Measurements from ENCODE around the gene PODXL2. TPM values are rescaled to one million over a fixed set of nuclear protein-coding genes. Genes with fewer than 3 reads are reported as not detected.
"Not testable (repeated sequence)": the region's sequence is repeated elsewhere in the genome, so short reads cannot be mapped to it uniquely, and the experiment has no call there.

Gene PODXL2
- total RNA-seq, 2 donors from 2014 or later = 12.1 to 19.0 TPM

DNA sequence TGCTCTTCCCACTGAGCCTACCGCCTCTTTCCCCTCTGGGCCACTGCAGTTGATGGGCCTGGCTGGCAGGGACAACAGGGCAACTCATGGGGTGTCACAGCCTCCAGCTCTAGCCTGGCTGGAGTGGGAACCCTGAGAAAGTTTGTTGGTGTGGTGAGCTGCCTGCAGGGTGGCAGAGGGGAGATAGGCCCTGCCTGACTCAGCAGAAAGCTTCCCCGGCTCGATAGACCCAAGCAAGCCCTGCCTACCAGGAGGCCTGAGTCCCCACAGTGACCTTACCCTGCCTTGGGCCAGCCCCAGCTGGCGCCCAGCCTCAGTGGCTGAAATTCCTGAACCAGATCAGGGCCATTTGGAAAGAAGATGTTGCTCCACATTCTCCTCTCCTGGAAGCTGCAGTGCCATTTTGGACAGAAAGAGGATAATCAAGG, 73.2 kb downstream of the PODXL2 start:
- H3K27me3 ChIP-seq = no peaks in the 10 kb centered on the region
- H3K27ac ChIP-seq = no peak overlapping the region
- intact Hi-C loops (cut with DNase I) = no loop called here
- no peaks in the 10 kb centered on the region for H3K9me3 ChIP-seq
- TF ChIP-seq, protein P1, sequence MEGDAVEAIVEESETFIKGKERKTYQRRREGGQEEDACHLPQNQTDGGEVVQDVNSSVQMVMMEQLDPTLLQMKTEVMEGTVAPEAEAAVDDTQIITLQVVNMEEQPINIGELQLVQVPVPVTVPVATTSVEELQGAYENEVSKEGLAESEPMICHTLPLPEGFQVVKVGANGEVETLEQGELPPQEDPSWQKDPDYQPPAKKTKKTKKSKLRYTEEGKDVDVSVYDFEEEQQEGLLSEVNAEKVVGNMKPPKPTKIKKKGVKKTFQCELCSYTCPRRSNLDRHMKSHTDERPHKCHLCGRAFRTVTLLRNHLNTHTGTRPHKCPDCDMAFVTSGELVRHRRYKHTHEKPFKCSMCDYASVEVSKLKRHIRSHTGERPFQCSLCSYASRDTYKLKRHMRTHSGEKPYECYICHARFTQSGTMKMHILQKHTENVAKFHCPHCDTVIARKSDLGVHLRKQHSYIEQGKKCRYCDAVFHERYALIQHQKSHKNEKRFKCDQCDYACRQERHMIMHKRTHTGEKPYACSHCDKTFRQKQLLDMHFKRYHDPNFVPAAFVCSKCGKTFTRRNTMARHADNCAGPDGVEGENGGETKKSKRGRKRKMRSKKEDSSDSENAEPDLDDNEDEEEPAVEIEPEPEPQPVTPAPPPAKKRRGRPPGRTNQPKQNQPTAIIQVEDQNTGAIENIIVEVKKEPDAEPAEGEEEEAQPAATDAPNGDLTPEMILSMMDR (IDR thresholded peaks at IDR 0.05) = no peak
- DNase-seq = no peak
- no peak overlapping the region for H3K4me3 ChIP-seq
- H3K9ac ChIP-seq (ENCODE audit: low read depth in 2 of 2, low read length in 2 of 2) = no peak overlapping the region
- no peaks in the 10 kb centered on the region for H3K4me1 ChIP-seq
- no peaks in the 10 kb centered on the region for H3K36me3 ChIP-seq

DNA sequence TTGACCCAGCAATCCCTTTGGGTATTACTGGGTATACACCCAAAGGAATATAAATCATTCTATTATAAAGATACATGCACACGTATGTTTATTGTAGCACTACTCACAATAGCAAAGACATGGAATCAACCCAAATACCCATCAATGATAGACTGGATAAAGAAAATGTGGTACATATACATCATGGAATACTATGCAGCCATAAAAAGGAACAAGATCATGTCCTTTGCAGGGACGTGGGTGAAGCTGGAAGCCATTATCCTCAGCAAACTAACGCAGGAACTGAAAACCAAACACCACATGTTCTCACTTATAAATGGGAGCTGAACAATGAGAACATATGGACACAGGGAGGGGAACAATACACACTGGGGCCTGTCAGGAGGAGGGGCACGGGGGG, 75.9 kb downstream of the PODXL2 start:
- H3K27ac ChIP-seq; H3K36me3 ChIP-seq; H3K4me3 ChIP-seq; intact Hi-C loops (cut with DNase I); H3K4me1 ChIP-seq; DNase-seq; H3K27me3 ChIP-seq; H3K9ac ChIP-seq (ENCODE audit: low read depth in 2 of 2, low read length in 2 of 2); H3K9me3 ChIP-seq: not testable (repeated sequence)

DNA sequence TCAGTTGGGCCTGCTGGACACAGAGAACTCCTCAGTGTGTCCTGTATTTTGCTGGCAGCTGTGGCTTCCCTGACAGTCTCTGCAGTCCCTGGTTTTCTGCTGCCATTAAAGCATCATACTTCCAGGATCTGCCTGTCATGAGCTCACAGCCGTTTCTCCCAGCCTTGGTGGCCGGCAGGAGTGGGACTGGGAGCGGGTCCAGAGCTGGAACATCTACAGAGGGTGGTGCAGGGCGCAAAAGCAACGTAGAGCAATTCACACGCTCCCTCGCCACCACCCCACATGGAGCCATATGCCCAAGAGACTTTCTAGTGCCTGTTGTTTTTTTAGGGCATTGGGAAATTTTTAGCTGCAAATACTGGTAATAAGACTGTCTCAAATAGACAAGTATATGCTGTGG, 77.3 kb downstream of the PODXL2 start:
- no peak for DNase-seq
- Histone ChIP-seq H3K9ac (ENCODE audit: low read depth in 2 of 2, low read length in 2 of 2) (no peak overlapping the region), H3K9me3 (no peaks in the 10 kb centered on the region), H3K27ac (no peak overlapping the region), H3K4me1 (no peaks in the 10 kb centered on the region), H3K4me3 (no peak overlapping the region), H3K36me3 (peaks cover 6% of the 10 kb centered on the region), H3K27me3 (no peaks in the 10 kb centered on the region)
- TF ChIP-seq, protein P1 (IDR thresholded peaks at IDR 0.05) = no peak
- intact Hi-C loops (cut with DNase I) = no loop called here

DNA sequence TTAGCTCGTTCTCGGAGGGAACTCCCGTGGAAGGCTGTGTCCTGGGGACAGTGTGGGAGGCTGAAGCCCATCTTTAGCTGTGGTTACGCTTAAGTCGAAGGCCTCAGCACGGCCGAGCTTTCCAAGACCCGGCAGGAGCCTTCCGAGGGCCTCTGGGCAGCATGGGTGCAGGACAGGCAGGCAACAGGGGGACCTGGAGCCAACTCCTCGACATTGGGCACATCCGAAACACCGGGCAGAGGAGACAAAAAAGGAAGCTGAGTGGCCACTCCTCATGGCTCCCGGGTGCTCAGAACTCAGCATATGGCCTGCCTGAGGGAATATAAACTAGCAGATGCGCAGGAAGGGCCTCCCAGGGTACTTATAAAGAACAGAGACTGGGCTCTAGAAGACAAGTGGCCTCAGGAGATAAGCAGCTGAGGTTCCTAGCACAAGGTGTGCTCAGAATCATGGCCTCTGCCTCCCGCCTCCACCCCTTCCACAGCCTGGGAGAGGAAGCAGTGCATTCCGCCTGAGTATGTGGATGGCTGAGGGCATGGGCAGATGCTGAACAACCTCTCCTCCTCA, 77.9 kb downstream of the PODXL2 start:
- TF ChIP-seq, protein P1 (IDR thresholded peaks at IDR 0.05) = no peak
- Histone ChIP-seq H3K27ac (no peak overlapping the region), H3K4me3 (no peak overlapping the region), H3K4me1 (no peaks in the 10 kb centered on the region), H3K36me3 (peaks cover 6% of the 10 kb centered on the region), H3K9ac (ENCODE audit: low read depth in 2 of 2, low read length in 2 of 2) (no peak overlapping the region), H3K9me3 (no peaks in the 10 kb centered on the region), H3K27me3 (no peaks in the 10 kb centered on the region)
- no peak for DNase-seq
- intact Hi-C loops (cut with DNase I) = no loop called here

DNA sequence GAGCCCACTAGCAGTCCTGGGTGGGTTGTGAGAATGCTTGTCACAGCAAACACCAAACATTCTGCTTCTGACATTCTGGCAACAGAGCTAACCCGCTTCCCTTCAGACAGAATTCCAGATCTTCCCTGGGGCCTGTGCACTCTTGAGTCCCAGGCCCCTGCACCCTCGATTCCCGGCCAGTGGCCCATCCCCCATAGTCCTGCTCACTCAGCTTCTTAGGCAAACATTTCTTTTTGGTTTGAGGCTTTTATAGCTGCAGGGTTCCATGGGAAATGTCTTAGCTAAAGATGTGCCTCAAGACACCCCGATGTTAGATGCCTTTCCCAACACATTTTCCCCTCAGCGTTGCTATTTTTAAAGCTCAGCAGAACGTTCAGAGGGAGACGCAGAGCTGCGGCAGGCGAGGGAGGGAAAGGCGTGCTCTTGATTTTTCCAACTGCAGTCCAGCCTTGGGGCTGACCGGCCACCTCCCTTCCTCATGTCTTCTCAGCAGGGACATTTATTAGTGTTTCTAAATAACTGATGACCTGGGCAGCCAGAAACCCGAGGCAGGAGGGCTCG, 78.9 kb downstream of the PODXL2 start:
- no peak for DNase-seq
- Histone ChIP-seq H3K4me3 (no peak overlapping the region), H3K36me3 (peaks cover 6% of the 10 kb centered on the region), H3K9me3 (no peaks in the 10 kb centered on the region), H3K4me1 (no peaks in the 10 kb centered on the region), H3K27ac (no peak overlapping the region), H3K27me3 (no peaks in the 10 kb centered on the region), H3K9ac (ENCODE audit: low read depth in 2 of 2, low read length in 2 of 2) (no peak overlapping the region)
- TF ChIP-seq, protein P1 (IDR thresholded peaks at IDR 0.05) = no peak
- intact Hi-C loops (cut with DNase I) = no loop called here

DNA sequence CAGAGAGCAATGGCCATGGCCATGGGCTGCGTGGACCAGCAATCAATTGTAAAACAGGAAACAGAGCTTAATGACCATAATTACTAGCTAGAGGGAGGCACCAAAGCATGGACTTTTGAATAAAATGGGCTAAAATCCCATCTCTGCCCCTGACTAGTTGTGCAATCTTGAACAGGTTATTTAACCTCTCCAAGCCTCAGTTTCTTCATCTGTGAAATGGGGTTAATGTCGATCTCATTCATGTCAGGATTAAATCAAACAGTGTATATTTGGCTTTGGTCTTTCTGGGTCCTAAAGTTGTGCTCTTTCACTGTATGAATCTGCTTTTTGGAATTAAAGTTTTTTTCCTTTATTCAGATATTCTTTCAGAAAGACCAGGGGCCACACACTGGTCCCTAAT, 79.9 kb downstream of the PODXL2 start:
- no peaks in the 10 kb centered on the region for H3K9me3 ChIP-seq
- intact Hi-C loops (cut with DNase I) = no loop called here
- H3K4me3 ChIP-seq = no peak overlapping the region
- no peak for DNase-seq
- no peaks in the 10 kb centered on the region for H3K4me1 ChIP-seq
- H3K9ac ChIP-seq (ENCODE audit: low read depth in 2 of 2, low read length in 2 of 2) = no peak overlapping the region
- H3K27ac ChIP-seq = no peak overlapping the region
- peaks cover 6% of the 10 kb centered on the region for H3K36me3 ChIP-seq
- TF ChIP-seq, protein P1 (IDR thresholded peaks at IDR 0.05) = no peak
- H3K27me3 ChIP-seq = no peaks in the 10 kb centered on the region
